A673 (cell line): ENCODE measurements around the gene VWDE. TPM values are rescaled to one million over a fixed set of nuclear protein-coding genes. Genes with fewer than 3 reads are reported as not detected.
"Not testable (repeated sequence)": the region's sequence is repeated elsewhere in the genome, so short reads cannot be mapped to it uniquely, and the experiment has no call there.

Source experiments
- BruUV-seq: library from RNA; stranded (reverse); fragments of 400-500 nt; replicated peaks from 2 replicates; lab custom pipeline; 2021; lab: Mats Ljungman, UMichigan
- CTCF ChIA-PET: fragments of 300-600 bp; sonication (Branson Sonifier 250); formaldehyde crosslinking; loops from one replicate; lab custom pipeline; 2022; ENCODE audit warnings: antibody characterized with exemption; lab: Charles Lee
- POLR2A ChIA-PET: fragments of 300-600 bp; sonication (Branson Sonifier 250); formaldehyde crosslinking; loops from one replicate; lab custom pipeline; 2022; ENCODE audit warnings: antibody characterized with exemption; ENCODE audit not compliant: low non-redundant PET; lab: Charles Lee
- DNase-seq: peaks from one replicate; pipeline ENCODE4 v3.0.0-alpha.2; 2015; ENCODE audit warnings: low spot score
- H3K27ac ChIP-seq: fragments of 200-600 bp; sonication (generic); 2 replicates; pipeline ENCODE4 v1.5.1; 2016; ENCODE audit warnings: mixed run types, low read depth, mild to moderate bottlenecking, mixed read lengths, antibody characterized with exemption, low read length; ENCODE audit not compliant: poor library complexity, severe bottlenecking
- H3K27me3 ChIP-seq: fragments of 200-600 bp; sonication (generic); replicated peaks from 2 replicates; pipeline ENCODE4 v1.6.1; 2017; ENCODE audit warnings: mixed run types, low read depth, mild to moderate bottlenecking, mixed read lengths, antibody characterized with exemption, low read length; ENCODE audit not compliant: insufficient read depth, poor library complexity
- H3K36me3 ChIP-seq: fragments of 200-600 bp; sonication (generic); 2 replicates; pipeline ENCODE4 v1.6.1; 2016; ENCODE audit warnings: mixed run types, mild to moderate bottlenecking, mixed read lengths, antibody characterized with exemption, low read length; ENCODE audit not compliant: insufficient read depth, poor library complexity, severe bottlenecking
- H3K4me1 ChIP-seq: fragments of 200-600 bp; sonication (generic); 2 replicates; pipeline ENCODE4 v1.6.1; 2017; ENCODE audit warnings: mixed run types, mild to moderate bottlenecking, mixed read lengths, antibody characterized with exemption, low read length; ENCODE audit not compliant: insufficient read depth, poor library complexity, severe bottlenecking
- H3K4me3 ChIP-seq: fragments of 200-600 bp; sonication (generic); 2 replicates; pipeline ENCODE4 v1.5.1; 2016; ENCODE audit warnings: low read depth, mixed run types, mild to moderate bottlenecking, mixed read lengths, low read length; ENCODE audit not compliant: poor library complexity, severe bottlenecking
- H3K9me3 ChIP-seq: fragments of 200-600 bp; sonication (generic); 2 replicates; pipeline ENCODE4 v1.6.1; 2016; ENCODE audit warnings: mixed run types, low read depth, mild to moderate bottlenecking, mixed read lengths, antibody characterized with exemption, low read length; ENCODE audit not compliant: poor library complexity, severe bottlenecking
- CTCF ChIP-seq: fragments of 300-800, 200-600 bp; sonication (generic); conservative IDR thresholded peaks from 2 replicates; pipeline ENCODE4 v1.5.1; 2017; ENCODE audit warnings: low read depth, mild to moderate bottlenecking, antibody characterized with exemption, low read length, moderate library complexity, mixed read lengths
- EZH2 ChIP-seq: fragments of 200-600 bp; sonication (generic); IDR thresholded peaks from 2 replicates; pipeline ENCODE4 v1.6.1; 2017; ENCODE audit warnings: borderline replicate concordance, low read depth, mild to moderate bottlenecking, mixed read lengths, antibody characterized with exemption, low read length; ENCODE audit not compliant: poor library complexity, severe bottlenecking
- intact Hi-C: fragments of 100-400 bp; cut with micrococcal nuclease; formaldehyde crosslinking; loops from one replicate; pipeline ENCODE4 v1.10.0; 2022; ENCODE audit not compliant: unreplicated experiment
- total RNA-seq: library from RNA; stranded (reverse); gene quantifications from 2 replicates; pipeline ENCODE4 v1.2.3, GENCODE V29; 2021

VWDE gene
- total RNA-seq, 1 experiment from 2014 or later = 0.32 TPM

GRCh38 chr7:12397671-12398070, 6.0 kb downstream of the VWDE start:
- POLR2A ChIA-PET = no interaction called here
- TF ChIP-seq EZH2 = no peak
- no peak for TF ChIP-seq CTCF
- peaks cover 8% of the 10 kb centered on the region for H3K27me3 ChIP-seq
- H3K27ac ChIP-seq = no peak overlapping the region
- no peaks in the 10 kb centered on the region for H3K4me1 ChIP-seq
- no peaks in the 10 kb centered on the region for H3K9me3 ChIP-seq
- no peak overlapping the region for H3K4me3 ChIP-seq
- no peaks in the 10 kb centered on the region for H3K36me3 ChIP-seq
- DNase-seq = no peak
- intact Hi-C loops = no loop called here
- CTCF ChIA-PET = no interaction called here
- no TSS peak for BruUV-seq

DNA sequence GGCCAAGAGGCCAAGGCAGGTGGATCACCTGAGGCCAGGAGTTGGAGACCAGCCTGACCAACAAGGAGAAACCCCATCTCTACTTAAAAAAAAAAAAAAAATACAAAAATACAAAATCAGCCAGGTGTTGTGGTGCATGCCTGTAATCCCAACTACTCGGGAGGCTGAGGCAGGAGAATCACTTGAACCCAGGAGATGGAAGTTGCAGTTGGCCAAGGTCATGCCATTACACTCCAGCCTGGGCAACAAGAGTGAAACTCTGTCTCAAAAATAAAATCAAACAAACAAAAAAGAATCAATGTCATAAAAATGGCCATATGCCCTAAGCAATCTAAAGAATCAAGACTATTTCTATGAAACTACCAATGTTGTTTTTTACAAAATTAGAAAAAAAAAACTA, 7.0 kb downstream of the VWDE start:
- BruUV-seq, H3K27ac ChIP-seq, DNase-seq, POLR2A ChIA-PET, H3K4me1 ChIP-seq, CTCF ChIA-PET, H3K4me3 ChIP-seq, intact Hi-C loops, H3K27me3 ChIP-seq, H3K9me3 ChIP-seq, H3K36me3 ChIP-seq: not testable (repeated sequence)

GRCh38 chr7:12391922-12392615, 11.6 kb downstream of the VWDE start:
- TF ChIP-seq CTCF = no peak
- no peak for TF ChIP-seq EZH2
- no TSS peak for BruUV-seq
- ChIA-PET CTCF (no interaction called here), POLR2A (no interaction called here)
- no peak overlapping the region for H3K4me3 ChIP-seq
- H3K27me3 ChIP-seq = no peaks in the 10 kb centered on the region
- intact Hi-C loops = no loop called here
- H3K4me1 ChIP-seq = no peaks in the 10 kb centered on the region
- H3K36me3 ChIP-seq = no peaks in the 10 kb centered on the region
- H3K9me3 ChIP-seq = no peaks in the 10 kb centered on the region
- DNase-seq = no peak
- no peak overlapping the region for H3K27ac ChIP-seq
